ACHN (cell line): Measurements from ENCODE around the gene TM9SF2.
"Not testable (repeated sequence)": the region's sequence is repeated elsewhere in the genome, so short reads cannot be mapped to it uniquely, and the experiment has no call there.

Experiments used
- DNase-seq: peaks from one replicate; pipeline ENCODE4 v3.0.0-alpha.2; 2015
- in situ Hi-C: cut with HindIII; loops from 2 replicates; pipeline ENCODE4 v1.10.0; 2017; ENCODE audit warnings: low sequenced_read_pairs, low pct_ligation_motif_present, low pct_unique_long_range_greater_than_20kb

The TM9SF2 gene

DNA sequence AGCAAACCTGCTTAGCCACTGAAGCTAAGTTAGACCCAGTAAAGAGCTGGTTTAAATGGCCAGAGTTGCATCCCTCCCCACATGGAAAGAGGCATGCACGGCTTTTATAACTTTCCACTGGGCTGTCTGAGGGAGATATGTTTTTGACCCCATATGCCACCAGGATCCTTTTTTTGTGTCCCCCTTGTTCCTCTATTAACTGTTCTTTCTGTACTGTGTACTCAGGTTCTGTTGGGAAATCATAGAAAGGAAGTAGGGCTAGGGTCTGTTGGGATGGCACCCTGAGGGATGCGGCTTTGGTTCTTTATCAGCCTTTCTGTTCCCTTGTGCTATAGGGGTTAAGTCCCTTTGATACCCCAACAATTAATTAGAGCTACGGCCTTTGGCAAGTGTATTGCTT, 12.2 kb upstream of the TM9SF2 start:
- in situ Hi-C loops = no loop called here
- no peak for DNase-seq

- DNase-seq, in situ Hi-C loops: not testable (repeated sequence)
Measured at GRCh38 chr13:99491750-99492149, 9.5 kb upstream of the TM9SF2 start.

DNA sequence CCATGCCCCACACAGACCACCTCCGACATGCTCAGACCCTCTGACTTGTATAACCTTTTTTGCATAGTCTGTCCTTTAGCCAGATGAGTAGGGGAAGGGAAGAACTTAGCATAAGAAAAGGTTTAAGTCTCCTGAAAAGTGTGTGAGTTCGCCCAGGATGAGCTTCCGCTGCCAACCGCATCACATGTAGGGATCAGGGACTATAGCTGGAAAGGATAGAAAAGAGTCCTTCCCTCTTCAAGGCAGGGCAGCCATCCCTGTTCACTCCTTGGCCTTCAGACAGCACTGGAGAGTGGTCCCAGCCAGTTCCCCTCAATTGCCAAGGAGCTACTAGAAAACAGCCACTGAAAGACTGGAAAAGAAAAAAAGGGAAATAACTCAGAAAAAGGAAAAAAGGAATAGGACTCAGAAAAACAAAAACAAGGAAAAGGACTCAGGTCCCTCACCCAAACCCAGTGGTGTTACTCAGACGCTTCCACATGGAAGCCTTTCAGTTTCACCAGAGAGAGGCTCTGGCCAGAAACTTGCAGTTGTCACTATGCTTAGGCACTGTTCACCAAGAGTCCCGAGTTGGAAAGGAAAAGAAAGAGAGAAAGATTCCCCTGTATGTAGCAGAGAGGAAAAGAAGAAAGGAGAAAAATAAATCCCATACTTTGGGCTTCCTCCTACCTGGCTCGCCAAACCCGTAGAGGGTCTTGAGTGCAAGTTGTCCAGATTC, 5.6 kb upstream of the TM9SF2 start:
- DNase-seq = peak; percentile 11
- in situ Hi-C loops = no loop called here

- in situ Hi-C loops = no loop called here
- DNase-seq = peak; percentile 94
Measured at GRCh38 chr13:99496184-99497142, 4.8 kb upstream of the TM9SF2 start.

GRCh38 chr13:99498171-99499161, 2.8 kb upstream of the TM9SF2 start:
- in situ Hi-C loops = no loop called here

GRCh38 chr13:99500839-99501183, 461 bp upstream of the TM9SF2 start:
- no peak for DNase-seq
- in situ Hi-C loops = no loop called here

More at GRCh38 chr13:99498171-99499161, 2.8 kb upstream of the TM9SF2 start:
- peak; percentile 93 for DNase-seq

- DNase-seq = peak; percentile 29
- in situ Hi-C loops = no loop called here
Measured at GRCh38 chr13:99501848-99502301, 603 bp downstream of the TM9SF2 start.

GRCh38 chr13:99505814-99506269, 4.6 kb downstream of the TM9SF2 start:
- DNase-seq = peak; percentile 31
- in situ Hi-C loops = no loop called here

DNA sequence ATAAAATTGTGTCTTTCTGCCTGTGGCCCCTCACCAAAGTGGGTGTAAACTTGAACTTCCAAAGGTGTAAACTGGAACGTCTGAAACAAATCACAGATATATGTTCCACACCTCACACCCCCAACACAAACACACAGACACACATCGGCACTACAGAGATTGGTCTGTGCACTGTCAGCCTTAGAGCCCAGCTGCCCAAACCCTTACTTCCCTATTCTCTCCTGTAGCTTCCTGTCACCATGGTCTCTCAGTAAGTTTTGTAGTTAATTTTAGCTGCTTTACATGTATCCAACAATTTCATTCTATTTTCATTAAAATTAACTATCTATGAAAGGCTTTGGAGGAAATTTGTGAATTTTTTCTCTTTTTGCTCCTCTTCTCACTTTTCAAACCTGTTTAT, 5.4 kb downstream of the TM9SF2 start:
- in situ Hi-C loops = no loop called here
- DNase-seq = no peak

GRCh38 chr13:99507054-99507453, 5.8 kb downstream of the TM9SF2 start:
- DNase-seq = no peak
- in situ Hi-C loops = no loop called here

GRCh38 chr13:99507551-99507950, 6.3 kb downstream of the TM9SF2 start:
- in situ Hi-C loops = no loop called here

DNA sequence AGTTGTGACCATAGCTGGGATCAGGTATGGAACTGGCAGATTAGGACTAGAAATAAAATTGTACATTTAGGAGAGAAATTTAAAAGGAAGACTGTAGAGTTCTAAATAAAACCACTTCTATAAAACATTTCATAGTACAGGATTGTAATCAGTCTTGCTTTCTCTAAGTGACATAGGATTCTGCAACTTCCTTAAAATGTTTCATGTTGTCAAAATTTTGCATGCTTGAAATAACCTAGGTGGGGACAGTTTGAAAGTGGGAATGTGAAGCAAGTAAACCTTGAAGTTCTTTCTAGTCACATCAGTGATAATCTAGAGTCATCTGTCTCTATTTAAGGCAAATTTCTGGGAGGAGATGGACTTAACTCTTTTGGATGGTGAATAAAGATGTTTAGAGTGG, 6.7 kb downstream of the TM9SF2 start:
- DNase-seq = no peak
- in situ Hi-C loops = no loop called here

More at GRCh38 chr13:99507551-99507950, 6.3 kb downstream of the TM9SF2 start:
- DNase-seq = no peak

DNA sequence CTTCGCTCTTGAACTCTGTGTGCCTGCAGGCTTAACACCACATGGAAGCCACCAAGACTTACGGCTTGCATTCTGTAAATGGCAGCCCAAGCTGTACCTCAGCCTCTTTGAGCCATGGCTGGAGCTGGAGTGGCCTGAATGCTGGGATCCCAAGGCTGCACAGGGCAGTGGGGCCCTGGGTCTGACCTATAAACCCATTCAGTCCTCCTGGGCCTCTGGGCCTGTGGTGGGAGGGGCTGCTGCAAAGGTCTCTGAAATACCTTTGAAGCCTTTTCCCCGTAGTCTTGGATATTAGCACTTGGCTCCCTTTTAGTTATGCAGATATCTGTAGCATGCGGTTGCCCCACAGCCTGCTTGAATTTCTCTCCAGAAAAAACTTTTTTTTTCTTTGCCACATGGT, 8.2 kb downstream of the TM9SF2 start:
- in situ Hi-C loops = no loop called here
- DNase-seq = no peak

DNA sequence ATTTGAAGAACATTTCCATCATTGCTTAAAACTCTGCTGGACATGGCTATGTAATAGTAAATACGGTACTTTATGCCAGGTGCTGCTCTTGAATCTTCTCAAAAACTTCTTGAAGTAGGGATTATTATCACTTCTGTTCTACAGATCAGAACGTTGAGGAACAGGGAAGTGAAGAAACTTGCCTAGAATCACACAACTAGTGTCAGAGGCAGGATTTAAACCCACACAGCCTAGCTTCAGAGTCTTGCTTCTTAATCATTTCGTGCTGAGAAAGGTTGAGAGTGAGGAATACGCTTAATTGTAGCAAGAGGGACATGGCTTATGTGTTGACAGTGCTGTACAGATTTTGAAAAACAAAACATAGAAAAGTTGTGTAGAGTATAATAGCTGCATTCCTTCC, 13.5 kb downstream of the TM9SF2 start:
- no peak for DNase-seq
- in situ Hi-C loops = no loop called here

DNA sequence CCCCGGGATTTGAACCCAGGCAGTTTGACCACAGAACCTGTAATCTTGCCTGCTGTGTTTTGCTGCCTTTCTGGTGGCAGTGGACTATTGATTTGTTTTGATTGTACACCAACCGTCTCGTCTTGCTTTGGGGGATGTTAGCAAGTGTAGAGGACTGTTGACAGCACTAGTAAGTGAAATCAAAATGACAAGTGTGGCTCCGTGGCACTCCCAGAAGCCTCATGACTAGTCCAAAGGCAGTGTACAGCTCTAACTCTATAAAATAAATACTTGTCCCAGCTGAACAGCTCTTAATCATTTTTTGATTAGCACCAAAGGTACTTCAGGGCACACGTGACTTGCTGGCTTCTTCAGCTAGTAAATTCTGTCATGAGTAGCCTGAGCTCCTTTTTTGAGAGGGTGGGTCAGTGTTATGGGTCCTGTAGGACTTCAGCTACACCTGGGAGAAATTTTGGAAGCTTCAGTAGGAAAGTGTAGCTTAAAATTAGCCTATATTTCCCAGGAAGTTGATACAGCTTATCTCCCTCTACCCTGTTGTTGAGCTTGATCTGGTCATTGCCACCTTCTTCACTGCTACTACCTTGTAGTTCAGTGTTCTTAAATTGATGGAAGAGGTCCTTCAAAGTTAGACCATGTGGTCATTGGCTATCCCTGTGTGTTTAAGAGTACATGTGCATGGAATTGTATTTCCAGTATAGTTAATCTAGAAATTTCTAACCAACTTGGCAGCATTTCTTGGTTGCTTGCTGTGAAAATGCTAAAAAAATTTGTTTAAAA, 15.1 kb downstream of the TM9SF2 start:
- no peak for DNase-seq
- in situ Hi-C loops = no loop called here

DNA sequence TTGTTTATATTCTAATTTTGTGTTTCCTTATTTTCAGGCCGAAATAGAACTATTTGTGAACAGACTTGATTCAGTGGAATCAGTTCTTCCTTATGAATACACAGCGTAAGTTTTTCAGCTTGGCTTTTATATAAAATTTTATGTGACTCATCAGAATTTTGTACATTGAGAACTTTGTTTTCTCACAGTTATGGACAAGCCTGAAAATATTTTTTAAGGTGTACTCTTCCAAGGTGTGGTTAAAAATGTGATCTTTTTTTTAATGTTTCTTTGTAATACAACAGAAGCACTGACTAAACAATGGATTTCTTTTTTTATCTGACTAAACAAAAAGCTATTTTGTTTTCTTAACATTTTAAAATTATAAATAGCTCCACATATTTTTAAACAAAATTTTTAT, 16.3 kb downstream of the TM9SF2 start:
- in situ Hi-C loops = no loop called here
- no peak for DNase-seq

DNA sequence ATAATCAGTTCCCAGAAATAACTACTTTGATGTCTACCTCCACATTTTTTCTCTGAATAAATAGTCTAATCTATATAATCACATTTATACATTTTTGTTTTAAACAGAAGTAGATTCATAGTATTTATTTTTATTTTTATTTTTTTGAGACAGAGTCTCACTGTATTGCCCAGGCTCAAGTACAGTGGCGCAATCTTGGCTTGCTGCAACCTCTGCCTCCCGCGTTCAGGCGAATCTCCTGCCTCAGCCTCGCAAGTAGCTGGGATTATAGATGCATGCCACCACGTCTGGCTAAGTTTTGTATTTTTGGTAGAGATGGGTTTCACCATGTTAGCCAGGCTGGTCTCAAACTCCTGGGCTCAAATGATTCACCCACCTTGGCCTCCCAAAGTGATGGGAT, 16.7 kb downstream of the TM9SF2 start:
- DNase-seq = no peak
- in situ Hi-C loops = no loop called here

GRCh38 chr13:99522298-99522697, 21.0 kb downstream of the TM9SF2 start:
- DNase-seq = no peak
- in situ Hi-C loops = no loop called here
